NCI-H2196 (cell line): Measurements from ENCODE around the gene MCF2L.
A peak's percentile ranks its signal among the peaks of the same experiment; 100 is the strongest.

Experiments used
- DNase-seq: peaks from one replicate; lab custom pipeline; 2025; ENCODE audit not compliant: unreplicated experiment; lab: John Stamatoyannopoulos, UW

MCF2L gene

GRCh38 chr13:112997188-112998130, 28.4 kb downstream of the MCF2L start:
- peak; percentile 23 for DNase-seq

- DNase-seq, result no peak
These were observed 29.7 kb downstream of the MCF2L start for GRCh38 chr13:112998521-112999280.

- no peak for DNase-seq
These were observed 30.6 kb downstream of the MCF2L start for GRCh38 chr13:112999414-113000177.

- DNase-seq, result no peak
These were observed 31.6 kb downstream of the MCF2L start for GRCh38 chr13:113000575-113000974.

- DNase-seq, result peak; percentile 42
These were observed 32.5 kb downstream of the MCF2L start for GRCh38 chr13:113001241-113002140.

- peak; percentile 36 for DNase-seq
These were observed 33.3 kb downstream of the MCF2L start for GRCh38 chr13:113002206-113002912.

DNA sequence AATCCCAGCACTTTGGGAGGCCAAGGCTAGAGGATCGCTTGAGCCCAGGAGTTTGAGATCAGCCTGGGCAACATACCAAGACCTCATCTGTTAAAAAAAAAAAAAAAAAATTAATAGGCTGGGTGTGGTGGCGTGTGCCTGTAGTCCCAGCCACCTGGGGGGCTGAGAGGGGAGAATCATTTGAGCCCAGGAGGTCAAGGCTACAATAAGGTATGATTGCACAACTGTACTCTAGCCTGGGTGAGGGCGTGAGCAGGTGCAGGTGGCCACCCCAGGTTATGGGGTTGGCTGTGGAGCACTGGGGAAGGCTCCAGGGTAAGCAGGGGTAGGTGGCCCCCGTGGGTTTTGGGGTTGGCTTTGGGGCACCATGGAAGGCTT, 33.9 kb downstream of the MCF2L start:
- DNase-seq, result no peak

GRCh38 chr13:113004126-113004525, 35.1 kb downstream of the MCF2L start:
- no peak for DNase-seq

DNA sequence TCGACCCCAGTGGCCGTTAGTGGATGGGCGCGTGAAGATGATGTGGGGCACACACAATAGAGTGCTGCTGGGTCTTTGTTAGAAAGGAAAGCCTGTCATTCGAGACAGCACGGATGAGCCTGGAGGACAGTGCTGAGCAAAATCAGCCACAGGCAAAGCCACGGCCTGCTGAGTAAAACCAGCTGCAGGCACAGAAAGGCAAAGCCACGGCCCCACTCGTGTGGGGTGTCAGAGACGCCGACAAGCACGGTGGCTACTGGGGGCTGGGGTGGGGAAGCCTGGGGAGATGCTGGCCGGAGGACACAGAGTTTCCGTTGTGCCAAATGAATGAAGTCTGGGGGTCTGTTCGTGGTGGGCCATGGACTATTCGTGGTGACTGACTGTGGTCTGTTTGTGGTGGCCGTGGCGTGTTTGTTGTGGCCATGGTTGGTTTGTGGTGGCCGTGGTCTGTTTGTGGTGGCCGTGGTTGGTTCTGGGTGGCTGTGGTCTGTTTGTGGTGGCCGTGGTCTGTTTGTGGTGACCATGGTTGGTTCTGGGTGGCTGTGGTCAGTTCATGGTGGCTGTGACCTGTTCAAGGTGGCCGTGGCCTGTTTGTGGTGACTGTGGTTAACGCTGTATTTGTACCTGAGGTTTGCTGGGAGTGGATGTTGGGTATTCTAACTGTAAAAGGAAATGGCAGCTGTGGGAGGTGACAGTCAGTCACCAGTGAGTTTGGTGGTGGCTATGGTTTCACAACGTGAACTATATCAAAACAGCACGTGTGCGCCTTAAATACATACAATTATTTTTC, 36.3 kb downstream of the MCF2L start:
- DNase-seq, result no peak

- no peak for DNase-seq
These were observed 37.0 kb downstream of the MCF2L start for GRCh38 chr13:113005997-113006396.

DNA sequence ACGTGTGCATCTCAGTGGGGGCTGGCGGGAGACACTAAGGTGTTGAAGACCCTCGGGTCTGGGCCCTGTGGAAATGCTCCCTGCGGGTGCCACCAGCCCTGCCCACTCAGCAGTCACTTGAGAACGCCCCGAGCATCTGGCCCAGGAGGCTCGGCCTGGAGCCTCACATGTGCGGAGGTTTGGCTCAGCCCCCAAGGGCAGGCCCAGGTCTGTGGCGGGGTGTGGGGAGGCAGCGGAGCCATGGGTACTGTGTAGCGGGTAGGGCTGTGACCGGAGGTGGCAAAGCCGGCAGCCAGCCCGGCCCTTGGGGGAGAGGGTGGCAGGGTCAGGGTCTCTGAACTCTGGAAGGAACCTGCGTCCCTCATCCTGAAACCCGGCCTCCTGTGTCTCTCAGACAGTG, 37.6 kb downstream of the MCF2L start:
- DNase-seq, result no peak

- DNase-seq, result no peak
These were observed 39.8 kb downstream of the MCF2L start for GRCh38 chr13:113008851-113009250.

- no peak for DNase-seq
These were observed 40.9 kb downstream of the MCF2L start for GRCh38 chr13:113009743-113010509.

DNA sequence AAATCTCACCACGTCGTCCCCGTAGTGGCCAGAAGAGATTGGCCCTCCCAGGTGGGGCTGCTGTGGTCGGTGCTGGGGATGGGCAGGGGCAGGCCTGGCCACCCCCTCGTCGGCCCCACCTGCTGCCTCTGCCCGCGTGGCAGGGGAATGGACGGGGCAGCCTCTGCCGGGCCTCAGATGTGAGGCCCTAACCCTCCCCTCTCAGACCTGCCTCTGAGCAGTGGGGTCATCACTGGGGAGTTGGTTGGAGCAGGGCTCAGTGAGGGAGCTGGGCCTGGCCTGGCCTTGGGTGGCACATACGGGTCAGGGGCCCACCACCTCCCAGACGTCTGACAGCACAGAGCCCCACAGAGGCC, 41.5 kb downstream of the MCF2L start:
- no peak for DNase-seq

- peak; percentile 2 for DNase-seq
These were observed 44.3 kb downstream of the MCF2L start for GRCh38 chr13:113013303-113013702.

GRCh38 chr13:113013878-113014751, 45.1 kb downstream of the MCF2L start:
- no peak for DNase-seq
